ENCODE measurements around the gene ANO10.

DNA sequence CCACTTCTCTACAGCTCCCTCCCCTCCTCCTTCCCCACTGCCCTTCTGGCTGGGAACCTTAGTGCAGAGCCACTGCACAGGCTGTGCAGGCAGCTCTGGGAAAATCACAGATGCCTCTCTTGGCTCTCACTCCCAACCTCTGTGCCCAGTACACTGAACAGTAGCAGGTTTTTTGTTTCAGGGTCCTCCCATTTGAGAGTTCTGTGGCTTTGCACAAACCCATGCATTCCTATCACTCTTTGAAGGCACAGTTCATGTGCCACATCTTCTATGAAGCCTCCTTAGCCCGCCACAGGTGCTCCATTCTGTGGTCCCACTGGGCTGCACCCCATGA is 231.6 kb downstream of the ANO10 start:
- TF ChIP-seq CTCF (IDR thresholded peaks at IDR 0.05; ENCODE audit: extremely low read depth in 1 of 2, insufficient read depth in 1 of 2, low read depth in 1 of 2, low read length in 2 of 2) (no peak), POLR2A (IDR thresholded peaks at IDR 0.05; ENCODE audit: low read depth, low read length) (no peak), FOS (IDR thresholded peaks at IDR 0.05; ENCODE audit: borderline replicate concordance, insufficient read depth, low read length) (no peak), MYC (IDR thresholded peaks at IDR 0.05; ENCODE audit: low read depth, low read length) (no peak), EZH2 (IDR thresholded peaks at IDR 0.05; ENCODE audit: borderline replicate concordance, low read depth, low read length, severe bottlenecking) (no peak)
